Suprapubic skin (tissue), 4 donors: ENCODE results near the gene PABPC3. TPM values are rescaled to one million over a fixed set of nuclear protein-coding genes. Genes with fewer than 3 reads are reported as not detected.

Experiments used
- DNase-seq, 2 donors: peaks; one replicate each; pipeline ENCODE4 v3.0.0-alpha.2; 2019; ENCODE audit warnings: low spot score in 2 of 2
- H3K27ac ChIP-seq: fragments of 200-600 bp; sonication (generic); one replicate; pipeline ENCODE4 v1.5.1; 2019
- H3K27me3 ChIP-seq: fragments of 200-600 bp; sonication (generic); one replicate; pipeline ENCODE4 v1.5.1; 2019
- H3K36me3 ChIP-seq: fragments of 200-600 bp; sonication (generic); one replicate; pipeline ENCODE4 v1.5.1; 2019
- H3K4me1 ChIP-seq: fragments of 200-600 bp; sonication (generic); one replicate; pipeline ENCODE4 v1.5.1; 2019
- H3K4me3 ChIP-seq: fragments of 200-600 bp; sonication (generic); one replicate; pipeline ENCODE4 v1.5.1; 2019; ENCODE audit warnings: mild to moderate bottlenecking
- H3K9me3 ChIP-seq: fragments of 200-600 bp; sonication (generic); one replicate; pipeline ENCODE4 v1.5.1; 2019
- CTCF ChIP-seq, 2 donors: fragments of 200-600 bp in 1 of 2; fragments of 450-650 bp in 1 of 2; sonication (generic) in 1 of 2; IDR thresholded peaks; one replicate each; pipeline ENCODE4 v1.5.1; 2016 to 2019; ENCODE audit warnings: antibody characterized with exemption in 2 of 2, mild to moderate bottlenecking in 1 of 2, moderate library complexity in 1 of 2
- EP300 ChIP-seq: sonication (generic); formaldehyde crosslinking; IDR thresholded peaks from one replicate; pipeline ENCODE4 v1.6.1; 2017; ENCODE audit warnings: antibody characterized with exemption
- POLR2A ChIP-seq, 2 donors: fragments of 450-650 bp; IDR thresholded peaks; one replicate each; pipeline ENCODE4 v1.6.1; 2017; ENCODE audit warnings: antibody characterized with exemption in 2 of 2, mild to moderate bottlenecking in 2 of 2, moderate library complexity in 2 of 2
- POLR2AphosphoS5 ChIP-seq, 3 donors: sonication (generic); formaldehyde crosslinking; IDR thresholded peaks; one replicate each; pipeline ENCODE4 v1.6.1; 2017; ENCODE audit warnings: antibody characterized with exemption in 3 of 3
- WGBS: methylation state at CpG from one replicate; pipeline ENCODE4 v1.1.5; 2018; 5-methylcytosine and 5-hydroxymethylcytosine counted together
- total RNA-seq, 4 donors: library from RNA; depleted of rRNA; stranded (reverse); fragments of >200 nt; gene quantifications; one replicate each; pipeline ENCODE4 v1.1.0, GENCODE V29; 2016

The PABPC3 gene
- total RNA-seq, 4 donors from 2014 or later = 0.15 to 0.51 (median 0.29) TPM; not detected in 1

- no peak overlapping the region for H3K4me3 ChIP-seq
- no peak for TF ChIP-seq CTCF (IDR thresholded peaks at IDR 0.05)
- TF ChIP-seq POLR2A (IDR thresholded peaks at IDR 0.05) = no peak
- TF ChIP-seq EP300 = no peak
- no peak for TF ChIP-seq POLR2AphosphoS5 (IDR thresholded peaks at IDR 0.05)
- no peaks in the 10 kb centered on the region for H3K9me3 ChIP-seq
- H3K36me3 ChIP-seq = no peaks in the 10 kb centered on the region
- 82% methylated on average over 16 of the region's 16 CpGs for WGBS
- H3K4me1 ChIP-seq = no peaks in the 10 kb centered on the region
- DNase-seq = no peak
- peaks cover 14% of the 10 kb centered on the region for H3K27me3 ChIP-seq
- H3K27ac ChIP-seq = no peak overlapping the region
Measured at GRCh38 chr13:25117312-25117711, 21.4 kb downstream of the PABPC3 start.

- WGBS = 50% methylated on average over 8 of the region's 8 CpGs
- Histone ChIP-seq H3K27me3 (peaks cover 9% of the 10 kb centered on the region), H3K36me3 (no peaks in the 10 kb centered on the region), H3K27ac (no peak overlapping the region), H3K9me3 (no peaks in the 10 kb centered on the region), H3K4me1 (no peaks in the 10 kb centered on the region), H3K4me3 (no peak overlapping the region)
- DNase-seq = no peak
- no peak for TF ChIP-seq EP300
- no peak for TF ChIP-seq POLR2A (IDR thresholded peaks at IDR 0.05)
- TF ChIP-seq CTCF (IDR thresholded peaks at IDR 0.05) = no peak
- TF ChIP-seq POLR2AphosphoS5 (IDR thresholded peaks at IDR 0.05) = no peak
Measured at GRCh38 chr13:25118378-25118905, 22.5 kb downstream of the PABPC3 start.

- no peak overlapping the region for H3K27ac ChIP-seq
- H3K4me1 ChIP-seq = no peaks in the 10 kb centered on the region
- 28% methylated on average over 3 of the region's 3 CpGs for WGBS
- no peaks in the 10 kb centered on the region for H3K36me3 ChIP-seq
- TF ChIP-seq EP300 (no peak), CTCF (IDR thresholded peaks at IDR 0.05) (no peak), POLR2AphosphoS5 (IDR thresholded peaks at IDR 0.05) (no peak), POLR2A (IDR thresholded peaks at IDR 0.05) (no peak)
- H3K9me3 ChIP-seq = no peaks in the 10 kb centered on the region
- no peak overlapping the region for H3K4me3 ChIP-seq
- peaks cover 10% of the 10 kb centered on the region for H3K27me3 ChIP-seq
- no peak for DNase-seq
Measured at GRCh38 chr13:25130944-25131343, 35.0 kb downstream of the PABPC3 start.

GRCh38 chr13:25131881-25132420, 36.0 kb downstream of the PABPC3 start:
- WGBS = 72% methylated on average over 6 of the region's 6 CpGs
- peaks cover 18% of the 10 kb centered on the region for H3K27me3 ChIP-seq
- H3K27ac ChIP-seq = no peak overlapping the region
- no peaks in the 10 kb centered on the region for H3K9me3 ChIP-seq
- H3K4me3 ChIP-seq = no peak overlapping the region
- TF ChIP-seq POLR2AphosphoS5 (IDR thresholded peaks at IDR 0.05) (no peak), EP300 (no peak), POLR2A (IDR thresholded peaks at IDR 0.05) (no peak), CTCF (IDR thresholded peaks at IDR 0.05) (no peak)
- no peaks in the 10 kb centered on the region for H3K4me1 ChIP-seq
- no peak for DNase-seq
- H3K36me3 ChIP-seq = no peaks in the 10 kb centered on the region

GRCh38 chr13:25132751-25133390, 36.9 kb downstream of the PABPC3 start:
- WGBS = 82% methylated on average over 5 of the region's 5 CpGs
- Histone ChIP-seq H3K27ac (no peak overlapping the region), H3K36me3 (no peaks in the 10 kb centered on the region), H3K4me1 (no peaks in the 10 kb centered on the region), H3K27me3 (peaks cover 27% of the 10 kb centered on the region), H3K4me3 (no peak overlapping the region), H3K9me3 (no peaks in the 10 kb centered on the region)
- TF ChIP-seq POLR2AphosphoS5 (IDR thresholded peaks at IDR 0.05) = no peak
- TF ChIP-seq EP300 = no peak
- no peak for TF ChIP-seq CTCF (IDR thresholded peaks at IDR 0.05)
- TF ChIP-seq POLR2A (IDR thresholded peaks at IDR 0.05) = no peak
- no peak for DNase-seq
